GM23338 (cell line): ENCODE measurements around the gene CBFA2T2. TPM values are rescaled to one million over a fixed set of nuclear protein-coding genes. Genes with fewer than 3 reads are reported as not detected.

Experiments used
- ATAC-seq: fragments of 200-7000 bp; cut with Tn5 transposase; 3 replicates; pipeline ENCODE4 v1.9.1; 2020
- DNase-seq: peaks from one replicate; pipeline ENCODE4 v3.0.0-alpha.2; 2015; ENCODE audit warnings: low spot score
- H2AFZ ChIP-seq: fragments of 200-600 bp; sonication (generic); 2 replicates; pipeline ENCODE4 v1.8.0; 2016; ENCODE audit warnings: antibody characterized with exemption, mild to moderate bottlenecking, moderate library complexity
- H3F3A ChIP-seq: fragments of 200-600 bp; sonication (generic); replicated peaks from 2 replicates; pipeline ENCODE4 v1.8.0; 2017; ENCODE audit warnings: antibody characterized with exemption, mixed run types, low read depth
- H3K27ac ChIP-seq: fragments of 200-600 bp; sonication (generic); 2 replicates; pipeline ENCODE4 v1.6.1; 2016; ENCODE audit warnings: low read depth
- H3K27me3 ChIP-seq: fragments of 200-600 bp; sonication (generic); 2 replicates; pipeline ENCODE4 v1.8.0; 2016; ENCODE audit warnings: mild to moderate bottlenecking, mixed run types, moderate library complexity; ENCODE audit not compliant: insufficient read depth
- H3K36me3 ChIP-seq: fragments of 200-600 bp; sonication (generic); 2 replicates; pipeline ENCODE4 v1.8.0; 2016; ENCODE audit warnings: mild to moderate bottlenecking; ENCODE audit not compliant: insufficient read depth
- H3K4me1 ChIP-seq: fragments of 200-600 bp; sonication (generic); 2 replicates; pipeline ENCODE4 v1.8.0; 2016; ENCODE audit warnings: mild to moderate bottlenecking, moderate library complexity; ENCODE audit not compliant: insufficient read depth
- H3K4me2 ChIP-seq: fragments of 200-600 bp; sonication (generic); 2 replicates; pipeline ENCODE4 v1.7.1; 2017; ENCODE audit warnings: mixed run types
- H3K4me3 ChIP-seq: fragments of 200-600 bp; sonication (generic); 2 replicates; pipeline ENCODE4 v1.6.1; 2016; ENCODE audit warnings: mixed run types
- H3K79me2 ChIP-seq: fragments of 200-600 bp; sonication (generic); replicated peaks from 2 replicates; pipeline ENCODE4 v1.8.0; 2017; ENCODE audit warnings: mild to moderate bottlenecking; ENCODE audit not compliant: insufficient read depth
- H3K9me2 ChIP-seq: fragments of 200-600 bp; sonication (generic); 2 replicates; pipeline ENCODE4 v1.8.0; 2017; ENCODE audit not compliant: insufficient read depth
- H4K20me1 ChIP-seq: fragments of 200-600 bp; sonication (generic); replicated peaks from 2 replicates; pipeline ENCODE4 v1.8.0; 2017; ENCODE audit warnings: mild to moderate bottlenecking; ENCODE audit not compliant: insufficient read depth
- H3K27ac Mint-ChIP-seq: 2 replicates; pipeline ENCODE4 v1.8.0; 2020; ENCODE audit warnings: inconsistent platforms, mild to moderate bottlenecking, moderate library complexity, mixed read lengths
- H3K27me3 Mint-ChIP-seq: 3 replicates; pipeline ENCODE4 v1.8.0; 2022; ENCODE audit warnings: low read depth, mild to moderate bottlenecking, moderate library complexity, mixed read lengths, inconsistent platforms; ENCODE audit not compliant: insufficient read depth, poor library complexity
- H3K36me3 Mint-ChIP-seq: 3 replicates; pipeline ENCODE4 v1.8.0; 2021; ENCODE audit warnings: low read depth, mild to moderate bottlenecking, inconsistent platforms, moderate library complexity, mixed read lengths
- H3K4me1 Mint-ChIP-seq: 3 replicates; pipeline ENCODE4 v1.8.0; 2020; ENCODE audit warnings: mild to moderate bottlenecking, inconsistent platforms, mixed read lengths
- H3K4me3 Mint-ChIP-seq: 3 replicates; pipeline ENCODE4 v1.8.0; 2021; ENCODE audit warnings: moderate library complexity, mild to moderate bottlenecking, inconsistent platforms, mixed read lengths
- H3K9me3 Mint-ChIP-seq: 3 replicates; pipeline ENCODE4 v1.8.0; 2020; ENCODE audit warnings: moderate library complexity, mild to moderate bottlenecking, inconsistent platforms, mixed read lengths
- EZH2 ChIP-seq: fragments of 200-600 bp; sonication (generic); IDR thresholded peaks from one replicate; pipeline ENCODE4 v1.8.0; 2017; ENCODE audit warnings: antibody characterized with exemption, mild to moderate bottlenecking, low read depth; ENCODE audit not compliant: unreplicated experiment
- POLR2AphosphoS5 ChIP-seq: IDR thresholded peaks from 2 replicates; pipeline ENCODE4 v1.6.1; 2016; ENCODE audit warnings: antibody characterized with exemption, low read depth
- polyA plus RNA-seq: library from polyadenylated mRNA; unstranded; fragments of >200 nt; fragmentation: Nextera tagmentation; extraction: Ambion mirVana; gene quantifications from 2 replicates; pipeline ENCODE4 v1.2.1, GENCODE V29; 2016
- total RNA-seq: library from RNA; depleted of rRNA; stranded (reverse); fragments of >200 nt; shearing (Covaris generic); gene quantifications from 2 replicates; pipeline ENCODE4 v1.2.3, GENCODE V29; 2014
- TF ChIP-seq, protein P1 (sequence below): IDR thresholded peaks from one replicate; pipeline ENCODE4 v1.6.1; 2018; ENCODE audit warnings: antibody characterized with exemption; ENCODE audit not compliant: unreplicated experiment
- TF ChIP-seq, protein P2 (sequence below), 2 experiments: fragments of 200-600 bp in 1 of 2; sonication (generic) in 1 of 2; conservative IDR thresholded peaks; 2 replicates each; pipeline versions ENCODE4 v1.5.1 to v1.6.1; 2016 to 2017; ENCODE audit warnings: antibody characterized with exemption in 2 of 2, low read depth in 2 of 2, mild to moderate bottlenecking in 2 of 2, moderate library complexity in 1 of 2

The CBFA2T2 gene
- total and polyA plus RNA-seq, 2 experiments from 2014 or later: 12.7 to 15.8 TPM

DNA sequence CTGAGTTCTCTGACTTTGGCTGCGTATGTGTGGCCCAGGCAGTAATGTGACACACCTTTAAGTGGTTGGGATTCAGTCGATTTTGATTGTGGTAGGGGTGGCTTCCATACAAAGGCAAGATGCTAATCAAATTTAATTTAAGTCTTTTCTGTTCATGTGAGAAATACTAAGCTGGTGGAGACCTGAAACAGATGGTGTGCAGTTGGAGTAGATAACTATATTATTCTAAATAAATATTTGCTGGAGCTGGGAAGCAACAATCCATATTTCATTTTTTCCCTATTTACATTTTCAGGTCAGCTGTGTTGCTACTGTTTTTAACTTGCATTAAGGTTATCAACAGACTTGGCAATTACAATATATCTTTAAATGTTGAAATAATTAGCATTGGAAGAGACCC is 104.8 kb downstream of the CBFA2T2 start:
- Mint-ChIP-seq H3K27ac (no peak overlapping the region), H3K4me3 (no peak overlapping the region)
- H4K20me1 ChIP-seq: no peaks in the 10 kb centered on the region; the same call in 1 of the 2 replicates

DNA sequence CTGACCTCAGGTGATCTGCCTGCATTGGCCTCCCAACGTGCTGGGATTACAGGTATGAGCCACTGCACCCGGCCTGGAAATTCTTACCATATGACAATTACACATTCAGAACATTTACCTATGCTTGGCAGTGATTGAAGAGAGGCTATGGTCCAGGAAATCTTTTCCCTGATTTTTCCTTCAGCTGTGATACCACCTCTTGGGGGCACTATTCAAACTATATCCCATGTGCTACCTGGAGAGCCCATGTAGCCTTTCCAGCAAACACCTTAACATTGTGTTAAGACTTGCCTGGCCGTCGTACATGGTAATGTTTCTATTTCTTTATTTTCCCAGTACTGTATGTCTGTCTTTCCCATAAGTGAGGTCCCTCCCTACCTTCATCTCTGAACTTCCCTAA is 110.5 kb downstream of the CBFA2T2 start:
- peak; percentile 57; the same call in 2 of the 3 replicates for ATAC-seq
- peak; percentile 40 for DNase-seq
- no peak overlapping the region for H3K27ac Mint-ChIP-seq

More for the DNA sequence above, 104.8 kb downstream of the CBFA2T2 start:
- peaks cover 16% of the 10 kb centered on the region for H3K36me3 Mint-ChIP-seq
- Histone ChIP-seq H3K4me3 (no peak overlapping the region), H3K4me2 (no peak overlapping the region), H3K79me2 (no peaks in the 10 kb centered on the region), H3K4me1 (0 out of 2 replicates have a peak, but pooled peaks cover 8% of the 10 kb centered on the region), H3K9me2 (no peaks in the 10 kb centered on the region), H3K27me3 (no peaks in the 10 kb centered on the region), H2AFZ (no peak overlapping the region), H3F3A (no peaks in the 10 kb centered on the region), H3K36me3 (no peaks in the 10 kb centered on the region), H3K27ac (no peak overlapping the region)
- peaks cover 5% of the 10 kb centered on the region for H3K27me3 Mint-ChIP-seq
- H3K9me3 Mint-ChIP-seq: peaks cover 6% of the 10 kb centered on the region
- ATAC-seq (no peak), DNase-seq (no peak)
- no peak for TF ChIP-seq EZH2
- TF ChIP-seq, protein P1, sequence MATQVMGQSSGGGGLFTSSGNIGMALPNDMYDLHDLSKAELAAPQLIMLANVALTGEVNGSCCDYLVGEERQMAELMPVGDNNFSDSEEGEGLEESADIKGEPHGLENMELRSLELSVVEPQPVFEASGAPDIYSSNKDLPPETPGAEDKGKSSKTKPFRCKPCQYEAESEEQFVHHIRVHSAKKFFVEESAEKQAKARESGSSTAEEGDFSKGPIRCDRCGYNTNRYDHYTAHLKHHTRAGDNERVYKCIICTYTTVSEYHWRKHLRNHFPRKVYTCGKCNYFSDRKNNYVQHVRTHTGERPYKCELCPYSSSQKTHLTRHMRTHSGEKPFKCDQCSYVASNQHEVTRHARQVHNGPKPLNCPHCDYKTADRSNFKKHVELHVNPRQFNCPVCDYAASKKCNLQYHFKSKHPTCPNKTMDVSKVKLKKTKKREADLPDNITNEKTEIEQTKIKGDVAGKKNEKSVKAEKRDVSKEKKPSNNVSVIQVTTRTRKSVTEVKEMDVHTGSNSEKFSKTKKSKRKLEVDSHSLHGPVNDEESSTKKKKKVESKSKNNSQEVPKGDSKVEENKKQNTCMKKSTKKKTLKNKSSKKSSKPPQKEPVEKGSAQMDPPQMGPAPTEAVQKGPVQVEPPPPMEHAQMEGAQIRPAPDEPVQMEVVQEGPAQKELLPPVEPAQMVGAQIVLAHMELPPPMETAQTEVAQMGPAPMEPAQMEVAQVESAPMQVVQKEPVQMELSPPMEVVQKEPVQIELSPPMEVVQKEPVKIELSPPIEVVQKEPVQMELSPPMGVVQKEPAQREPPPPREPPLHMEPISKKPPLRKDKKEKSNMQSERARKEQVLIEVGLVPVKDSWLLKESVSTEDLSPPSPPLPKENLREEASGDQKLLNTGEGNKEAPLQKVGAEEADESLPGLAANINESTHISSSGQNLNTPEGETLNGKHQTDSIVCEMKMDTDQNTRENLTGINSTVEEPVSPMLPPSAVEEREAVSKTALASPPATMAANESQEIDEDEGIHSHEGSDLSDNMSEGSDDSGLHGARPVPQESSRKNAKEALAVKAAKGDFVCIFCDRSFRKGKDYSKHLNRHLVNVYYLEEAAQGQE: no peak
- H3K4me1 Mint-ChIP-seq: peaks cover 5% of the 10 kb centered on the region; the same call in 1 of the 3 replicates

More for the DNA sequence above, 110.5 kb downstream of the CBFA2T2 start:
- no peak overlapping the region for H3K4me3 ChIP-seq
- no peak overlapping the region for H3K4me3 Mint-ChIP-seq
- no peak for TF ChIP-seq POLR2AphosphoS5
- TF ChIP-seq, protein P2, sequence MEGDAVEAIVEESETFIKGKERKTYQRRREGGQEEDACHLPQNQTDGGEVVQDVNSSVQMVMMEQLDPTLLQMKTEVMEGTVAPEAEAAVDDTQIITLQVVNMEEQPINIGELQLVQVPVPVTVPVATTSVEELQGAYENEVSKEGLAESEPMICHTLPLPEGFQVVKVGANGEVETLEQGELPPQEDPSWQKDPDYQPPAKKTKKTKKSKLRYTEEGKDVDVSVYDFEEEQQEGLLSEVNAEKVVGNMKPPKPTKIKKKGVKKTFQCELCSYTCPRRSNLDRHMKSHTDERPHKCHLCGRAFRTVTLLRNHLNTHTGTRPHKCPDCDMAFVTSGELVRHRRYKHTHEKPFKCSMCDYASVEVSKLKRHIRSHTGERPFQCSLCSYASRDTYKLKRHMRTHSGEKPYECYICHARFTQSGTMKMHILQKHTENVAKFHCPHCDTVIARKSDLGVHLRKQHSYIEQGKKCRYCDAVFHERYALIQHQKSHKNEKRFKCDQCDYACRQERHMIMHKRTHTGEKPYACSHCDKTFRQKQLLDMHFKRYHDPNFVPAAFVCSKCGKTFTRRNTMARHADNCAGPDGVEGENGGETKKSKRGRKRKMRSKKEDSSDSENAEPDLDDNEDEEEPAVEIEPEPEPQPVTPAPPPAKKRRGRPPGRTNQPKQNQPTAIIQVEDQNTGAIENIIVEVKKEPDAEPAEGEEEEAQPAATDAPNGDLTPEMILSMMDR (conservative IDR thresholded peaks at IDR 0.05; ENCODE audit: low read depth in 2 of 2): peak; percentile 42 to 48; a peak in 3 of 4 replicates
- H3K27ac ChIP-seq: no peak overlapping the region
- no peaks in the 10 kb centered on the region for H3K4me1 Mint-ChIP-seq
- peaks cover 3% of the 10 kb centered on the region; the same call in 1 of the 2 replicates for H4K20me1 ChIP-seq
- no peaks in the 10 kb centered on the region for H3K36me3 ChIP-seq
- H3K9me3 Mint-ChIP-seq: peaks cover 6% of the 10 kb centered on the region
- no peaks in the 10 kb centered on the region for H3K27me3 ChIP-seq
- H3K36me3 Mint-ChIP-seq: peaks cover 16% of the 10 kb centered on the region
- no peaks in the 10 kb centered on the region for H3K9me2 ChIP-seq
- H2AFZ ChIP-seq: no peak overlapping the region
- no peak overlapping the region for H3K4me2 ChIP-seq
- no peaks in the 10 kb centered on the region for H3F3A ChIP-seq
- peaks cover 5% of the 10 kb centered on the region for H3K27me3 Mint-ChIP-seq
- no peaks in the 10 kb centered on the region for H3K79me2 ChIP-seq
- 0 out of 2 replicates have a peak, but pooled peaks cover 8% of the 10 kb centered on the region for H3K4me1 ChIP-seq
